ENCODE results near the gene TTLL10. TPM values are rescaled to one million over a fixed set of nuclear protein-coding genes. Genes with fewer than 3 reads are reported as not detected.
A peak's percentile ranks its signal among the peaks of the same experiment; 100 is the strongest.

Gene TTLL10
- total RNA-seq, 1 donor from 2014 or later, result 0.10 TPM

GRCh38 chr1:1156140-1157032 lies 17.3 kb upstream of the TTLL10 start:
- intact Hi-C loops (cut with micrococcal nuclease), result loop anchor here (1.0 kb wide), 2 partner anchors 12 to 52 kb away; no protein-coding TSS in a partner anchor
- Mint-ChIP-seq H3K9me3 (peaks cover 26% of the 10 kb centered on the region), H3K27ac (peak overlapping the region; percentile 74), H3K4me3 (peak overlapping the region; percentile 60), H3K27me3 (ENCODE audit: insufficient read depth) (no peaks in the 10 kb centered on the region), H3K36me3 (ENCODE audit: low read depth) (peaks cover 7% of the 10 kb centered on the region), H3K4me1 (ENCODE audit: low read depth) (peaks cover 5% of the 10 kb centered on the region)
- no peak for DNase-seq (ENCODE audit: low spot score)

GRCh38 chr1:1157033-1157365 lies 16.7 kb upstream of the TTLL10 start:
- peaks cover 5% of the 10 kb centered on the region for H3K4me1 Mint-ChIP-seq (ENCODE audit: low read depth)
- intact Hi-C loops (cut with micrococcal nuclease), result loop anchor here (1.0 kb wide), 2 partner anchors 13 to 51 kb away; no protein-coding TSS in a partner anchor
- H3K9me3 Mint-ChIP-seq, result peaks cover 26% of the 10 kb centered on the region
- H3K27ac Mint-ChIP-seq, result no peak overlapping the region
- H3K27me3 Mint-ChIP-seq (ENCODE audit: insufficient read depth), result no peaks in the 10 kb centered on the region
- DNase-seq (ENCODE audit: low spot score), result no peak
- peaks cover 7% of the 10 kb centered on the region for H3K36me3 Mint-ChIP-seq (ENCODE audit: low read depth)
- peak overlapping the region; percentile 59 for H3K4me3 Mint-ChIP-seq

GRCh38 chr1:1157426-1157913 lies 16.2 kb upstream of the TTLL10 start:
- Mint-ChIP-seq H3K4me1 (ENCODE audit: low read depth) (peaks cover 5% of the 10 kb centered on the region), H3K9me3 (peaks cover 22% of the 10 kb centered on the region), H3K36me3 (ENCODE audit: low read depth) (peaks cover 6% of the 10 kb centered on the region), H3K27ac (peak overlapping the region; percentile 67), H3K27me3 (ENCODE audit: insufficient read depth) (no peaks in the 10 kb centered on the region), H3K4me3 (peak overlapping the region; percentile 71)
- intact Hi-C loops (cut with micrococcal nuclease), result loop anchor here (1.0 kb wide), 2 partner anchors 13 to 51 kb away; no protein-coding TSS in a partner anchor
- DNase-seq (ENCODE audit: low spot score), result peak; percentile 59

- no peak overlapping the region for H3K27ac Mint-ChIP-seq
- no peak for DNase-seq (ENCODE audit: low spot score)
- no peak overlapping the region for H3K4me3 Mint-ChIP-seq
- H3K36me3 Mint-ChIP-seq (ENCODE audit: low read depth), result peaks cover 2% of the 10 kb centered on the region
- intact Hi-C loops (cut with micrococcal nuclease), result loop anchor here (1.0 kb wide), 2 partner anchors 14 to 50 kb away; no protein-coding TSS in a partner anchor
- no peaks in the 10 kb centered on the region for H3K27me3 Mint-ChIP-seq (ENCODE audit: insufficient read depth)
- H3K9me3 Mint-ChIP-seq, result peaks cover 16% of the 10 kb centered on the region
- peaks cover 5% of the 10 kb centered on the region for H3K4me1 Mint-ChIP-seq (ENCODE audit: low read depth)
Observed at GRCh38 chr1:1157914-1158710, 15.6 kb upstream of the TTLL10 start.

GRCh38 chr1:1160281-1160930 lies 13.3 kb upstream of the TTLL10 start:
- H3K9me3 Mint-ChIP-seq, result peaks cover 1% of the 10 kb centered on the region
- H3K4me1 Mint-ChIP-seq (ENCODE audit: low read depth), result no peaks in the 10 kb centered on the region
- no peak overlapping the region for H3K4me3 Mint-ChIP-seq
- intact Hi-C loops (cut with micrococcal nuclease), result no loop called here
- H3K27me3 Mint-ChIP-seq (ENCODE audit: insufficient read depth), result no peaks in the 10 kb centered on the region
- H3K27ac Mint-ChIP-seq, result no peak overlapping the region
- no peaks in the 10 kb centered on the region for H3K36me3 Mint-ChIP-seq (ENCODE audit: low read depth)
- no peak for DNase-seq (ENCODE audit: low spot score)

- no peak for DNase-seq (ENCODE audit: low spot score)
- intact Hi-C loops (cut with micrococcal nuclease), result no loop called here
- H3K9me3 Mint-ChIP-seq, result no peaks in the 10 kb centered on the region
- no peak overlapping the region for H3K4me3 Mint-ChIP-seq
- H3K4me1 Mint-ChIP-seq (ENCODE audit: low read depth), result no peaks in the 10 kb centered on the region
- no peaks in the 10 kb centered on the region for H3K36me3 Mint-ChIP-seq (ENCODE audit: low read depth)
- H3K27me3 Mint-ChIP-seq (ENCODE audit: insufficient read depth), result no peaks in the 10 kb centered on the region
- no peak overlapping the region for H3K27ac Mint-ChIP-seq
Observed at GRCh38 chr1:1161078-1161682, 12.5 kb upstream of the TTLL10 start.

- no peaks in the 10 kb centered on the region for H3K27me3 Mint-ChIP-seq (ENCODE audit: insufficient read depth)
- no peaks in the 10 kb centered on the region for H3K4me1 Mint-ChIP-seq (ENCODE audit: low read depth)
- no peaks in the 10 kb centered on the region for H3K9me3 Mint-ChIP-seq
- H3K36me3 Mint-ChIP-seq (ENCODE audit: low read depth), result no peaks in the 10 kb centered on the region
- intact Hi-C loops (cut with micrococcal nuclease), result no loop called here
- H3K4me3 Mint-ChIP-seq, result no peak overlapping the region
- H3K27ac Mint-ChIP-seq, result no peak overlapping the region
- no peak for DNase-seq (ENCODE audit: low spot score)
Observed at GRCh38 chr1:1161683-1162079, 12.0 kb upstream of the TTLL10 start.

- no peak for DNase-seq (ENCODE audit: low spot score)
- Mint-ChIP-seq H3K27ac (no peak overlapping the region), H3K4me1 (ENCODE audit: low read depth) (no peaks in the 10 kb centered on the region), H3K9me3 (no peaks in the 10 kb centered on the region), H3K27me3 (ENCODE audit: insufficient read depth) (no peaks in the 10 kb centered on the region), H3K36me3 (ENCODE audit: low read depth) (no peaks in the 10 kb centered on the region), H3K4me3 (no peak overlapping the region)
- intact Hi-C loops (cut with micrococcal nuclease), result no loop called here
Observed at GRCh38 chr1:1162597-1163537, 10.8 kb upstream of the TTLL10 start.

GRCh38 chr1:1163538-1164070 lies 10.1 kb upstream of the TTLL10 start:
- no peak overlapping the region for H3K27ac Mint-ChIP-seq

GRCh38 chr1:1164361-1164700 lies 9.3 kb upstream of the TTLL10 start:
- Mint-ChIP-seq H3K27ac (peak overlapping the region; percentile 58), H3K4me1 (ENCODE audit: low read depth) (no peaks in the 10 kb centered on the region), H3K36me3 (ENCODE audit: low read depth) (no peaks in the 10 kb centered on the region), H3K4me3 (no peak overlapping the region), H3K27me3 (ENCODE audit: insufficient read depth) (no peaks in the 10 kb centered on the region), H3K9me3 (no peaks in the 10 kb centered on the region)
- intact Hi-C loops (cut with micrococcal nuclease), result no loop called here
- DNase-seq (ENCODE audit: low spot score), result no peak

More at GRCh38 chr1:1163538-1164070, 10.1 kb upstream of the TTLL10 start:
- Mint-ChIP-seq H3K9me3 (no peaks in the 10 kb centered on the region), H3K36me3 (ENCODE audit: low read depth) (no peaks in the 10 kb centered on the region), H3K27me3 (ENCODE audit: insufficient read depth) (no peaks in the 10 kb centered on the region), H3K4me1 (ENCODE audit: low read depth) (no peaks in the 10 kb centered on the region), H3K4me3 (no peak overlapping the region)
- DNase-seq (ENCODE audit: low spot score), result no peak
- intact Hi-C loops (cut with micrococcal nuclease), result no loop called here

- Mint-ChIP-seq H3K27ac (no peak overlapping the region), H3K27me3 (ENCODE audit: insufficient read depth) (no peaks in the 10 kb centered on the region), H3K36me3 (ENCODE audit: low read depth) (no peaks in the 10 kb centered on the region), H3K4me1 (ENCODE audit: low read depth) (peaks cover under 1% of the 10 kb centered on the region), H3K4me3 (no peak overlapping the region), H3K9me3 (no peaks in the 10 kb centered on the region)
- intact Hi-C loops (cut with micrococcal nuclease), result no loop called here
- no peak for DNase-seq (ENCODE audit: low spot score)
Observed at GRCh38 chr1:1164701-1165451, 8.8 kb upstream of the TTLL10 start.
